HepG2 (cell line): Measurements from ENCODE around the gene BEGAIN. TPM values are rescaled to one million over a fixed set of nuclear protein-coding genes. Genes with fewer than 3 reads are reported as not detected.

Experiments used
- ATAC-seq: fragments of 200-7000 bp; cut with Tn5 transposase; 3 replicates; pipeline ENCODE4 v1.9.1; 2020; ENCODE audit warnings: mild to moderate bottlenecking, moderate library complexity
- BruUV-seq: library from RNA; stranded (reverse); fragments of 400-500 nt; replicated peaks from 2 replicates; lab custom pipeline; 2021; lab: Mats Ljungman, UMichigan
- CTCF ChIA-PET: fragments of 300-600 bp; formaldehyde crosslinking; extraction: SDS; loops from one replicate; lab custom pipeline; 2021; ENCODE audit warnings: low total read pairs, inconsistent platforms, low intra/inter-chr PET ratio; lab: Yijun Ruan, JAX
- POLR2A ChIA-PET: fragments of 350-600 bp; sonication (Branson Sonifier 250); formaldehyde crosslinking; loops from one replicate; lab custom pipeline; 2020; ENCODE audit warnings: antibody characterized with exemption, inconsistent platforms; lab: Yijun Ruan, JAX
- DNase-seq: peaks from one replicate; pipeline ENCODE4 v3.0.0-alpha.2; 2015; ENCODE audit warnings: low spot score
- FAIRE-seq: peaks from 3 replicates; lab custom pipeline; 2011; peaks lifted over from hg19 to GRCh38; lab: Jason Lieb, UNC
- H2AFZ ChIP-seq: one replicate; pipeline ENCODE4 v1.6.1; 2011; ENCODE audit warnings: low read length, inconsistent platforms
- H3K27ac ChIP-seq: fragments of 300-600 bp; 3 replicates; pipeline ENCODE4 v1.8.0; 2011; ENCODE audit warnings: mixed run types, mild to moderate bottlenecking, mixed read lengths, low read length, inconsistent platforms; ENCODE audit not compliant: insufficient read depth; ENCODE audit errors: extremely low read length
- H3K27me3 ChIP-seq, 2 experiments: fragments of 200-600 bp in 1 of 2; 2 replicates in 1 of 2; 3 replicates in 1 of 2; pipeline versions ENCODE4 v1.6.0 to v1.8.0; 2011; ENCODE audit warnings: low read length in 2 of 2, mild to moderate bottlenecking in 2 of 2, moderate library complexity in 2 of 2, inconsistent platforms in 1 of 2; ENCODE audit not compliant: insufficient read depth in 2 of 2, control insufficient read depth in 1 of 2
- H3K36me3 ChIP-seq, 2 experiments: fragments of 200-600 bp in 1 of 2; replicated peaks in 1 of 2; 2 replicates in 1 of 2; 3 replicates in 1 of 2; pipeline versions ENCODE4 v1.5.1 to v1.8.0; 2011; ENCODE audit warnings: low read length in 2 of 2, inconsistent platforms in 1 of 2; ENCODE audit not compliant: insufficient read depth in 2 of 2, control insufficient read depth in 1 of 2
- H3K4me1 ChIP-seq: 2 replicates; pipeline ENCODE4 v1.5.1; 2012; ENCODE audit warnings: low read length, inconsistent platforms; ENCODE audit not compliant: insufficient read depth
- H3K4me2 ChIP-seq: 2 replicates; pipeline ENCODE4 v1.6.0; 2011; ENCODE audit warnings: low read depth, low read length, inconsistent platforms
- H3K4me3 ChIP-seq, 3 experiments: fragments of 200-600 bp in 1 of 3; sonication (generic), shearing (Covaris generic) in 1 of 3; replicated peaks in 1 of 3; 2 replicates each; pipeline ENCODE4 v1.5.1; 2011 to 2016; ENCODE audit warnings: low read length in 3 of 3, inconsistent platforms in 2 of 3, low read depth in 2 of 3, mild to moderate bottlenecking in 2 of 3, control low read depth in 1 of 3, mixed read lengths in 1 of 3; ENCODE audit not compliant: insufficient read depth in 1 of 3
- H3K79me2 ChIP-seq: one replicate; pipeline ENCODE4 v1.6.1; 2011; ENCODE audit warnings: low read length, inconsistent platforms; ENCODE audit not compliant: insufficient read depth
- H3K9ac ChIP-seq: 2 replicates; pipeline ENCODE4 v1.6.0; 2011; ENCODE audit warnings: mild to moderate bottlenecking, low read depth, low read length, inconsistent platforms; ENCODE audit not compliant: insufficient read depth
- H3K9me3 ChIP-seq: 2 replicates; pipeline ENCODE4 v1.5.1; 2012; ENCODE audit warnings: mild to moderate bottlenecking, low read length
- H4K20me1 ChIP-seq: 2 replicates; pipeline ENCODE4 v1.6.0; 2011; ENCODE audit warnings: inconsistent platforms, mild to moderate bottlenecking, low read length, moderate library complexity; ENCODE audit not compliant: insufficient read depth
- ATAD3A ChIP-seq: sonication (generic); formaldehyde crosslinking; IDR thresholded peaks from 2 replicates; pipeline ENCODE4 v1.4.0; 2020; ENCODE audit warnings: missing genetic modification reagents
- ELF3 ChIP-seq: IDR thresholded peaks from 2 replicates; pipeline ENCODE4 v1.6.1; 2016; ENCODE audit warnings: missing genetic modification reagents, missing compliant biosample characterization
- GATAD1 ChIP-seq: IDR thresholded peaks from 2 replicates; pipeline ENCODE4 v1.6.1; 2016; ENCODE audit warnings: missing genetic modification reagents, missing compliant biosample characterization
- NRL ChIP-seq: sonication (generic); formaldehyde crosslinking; IDR thresholded peaks from 2 replicates; pipeline ENCODE4 v1.5.0; 2020; ENCODE audit warnings: missing genetic modification reagents, mild to moderate bottlenecking, moderate library complexity, borderline replicate concordance
- PTBP1 ChIP-seq: fragments of 200-400 bp; formaldehyde crosslinking; IDR thresholded peaks from 2 replicates; pipeline ENCODE4 v1.6.1; 2018; ENCODE audit warnings: low read length, low read depth; ENCODE audit not compliant: poor library complexity, severe bottlenecking
- SP4 ChIP-seq: sonication (generic); formaldehyde crosslinking; IDR thresholded peaks from 2 replicates; pipeline ENCODE4 v1.8.1; 2023; ENCODE audit warnings: mild to moderate bottlenecking, missing genetic modification reagents
- ZNF354B ChIP-seq: sonication (generic); formaldehyde crosslinking; IDR thresholded peaks from 2 replicates; pipeline ENCODE4 v1.8.0; 2022; ENCODE audit warnings: mild to moderate bottlenecking, missing genetic modification reagents
- ZNF407 ChIP-seq: sonication (generic); formaldehyde crosslinking; IDR thresholded peaks from one replicate; pipeline ENCODE4 v1.5.1; 2020; ENCODE audit warnings: mild to moderate bottlenecking, missing genetic modification reagents; ENCODE audit errors: not compliant biosample characterization
- ZNF468 ChIP-seq: sonication (generic); formaldehyde crosslinking; IDR thresholded peaks from 2 replicates; pipeline ENCODE4 v1.8.0; 2022; ENCODE audit warnings: mild to moderate bottlenecking, moderate library complexity, missing genetic modification reagents
- ZNF549 ChIP-seq: sonication (generic); formaldehyde crosslinking; IDR thresholded peaks from 2 replicates; pipeline ENCODE4 v1.5.0; 2020; ENCODE audit warnings: missing genetic modification reagents
- ZNF746 ChIP-seq: sonication (generic); formaldehyde crosslinking; IDR thresholded peaks from 2 replicates; pipeline ENCODE4 v1.8.0; 2022; ENCODE audit warnings: mild to moderate bottlenecking, missing genetic modification reagents
- WGBS: methylation state at CpG from one replicate; pipeline ENCODE4 v1.1.6; 2017; ENCODE audit warnings: low lambda C conversion rate; 5-methylcytosine and 5-hydroxymethylcytosine counted together
- in situ Hi-C: cut with HindIII; loops from 2 replicates; pipeline ENCODE4 v1.10.0; 2017; ENCODE audit warnings: low pct_unique_long_range_greater_than_20kb; ENCODE audit not compliant: extremely low pct_ligation_motif_present
- intact Hi-C: fragments of 100-400 bp; cut with micrococcal nuclease; formaldehyde crosslinking; loops from one replicate; pipeline ENCODE4 v1.10.0; 2022; ENCODE audit not compliant: unreplicated experiment
- polyA plus RNA-seq, 8 experiments: library from polyadenylated mRNA; depleted of rRNA in 3 of 8; stranded (reverse) in 7 of 8; unstranded in 1 of 8; fragments of >200 nt; fragmentation: Illumina TruSeq in 4 of 8; extraction: Trizol in 4 of 8; gene quantifications; 2 replicates each; pipeline versions ENCODE4 v1.2.1 to v1.2.3, GENCODE V29; 2011 to 2016; ENCODE audit warnings: low read depth in 4 of 8, missing spikeins in 1 of 8, mixed read lengths in 1 of 8; ENCODE audit not compliant: insufficient read depth in 1 of 8
- total RNA-seq, 5 experiments: library from RNA; depleted of rRNA; stranded (reverse); fragments of >200 nt; fragmentation: Illumina TruSeq; extraction: Trizol; gene quantifications; 2 replicates each; pipeline ENCODE4 v1.2.3, GENCODE V29; 2016; ENCODE audit warnings: low read depth in 1 of 5
- TF ChIP-seq, protein P1 (sequence below): IDR thresholded peaks from 2 replicates; pipeline ENCODE4 v1.6.1; 2016; ENCODE audit warnings: low read depth
- TF ChIP-seq, protein P2 (sequence below): sonication (generic); formaldehyde crosslinking; IDR thresholded peaks from 2 replicates; pipeline ENCODE4 v1.4.0; 2020; ENCODE audit warnings: missing genetic modification reagents
- TF ChIP-seq, protein P3 (sequence below): sonication (generic); formaldehyde crosslinking; conservative IDR thresholded peaks from 2 replicates; pipeline ENCODE4 v1.4.0; 2020; ENCODE audit warnings: missing genetic modification reagents

BEGAIN gene
- total and polyA plus RNA-seq, 2 of the 13 experiments (the other 11 are each of a cell fraction or from before 2014, with no cell fraction given): not detected

DNA sequence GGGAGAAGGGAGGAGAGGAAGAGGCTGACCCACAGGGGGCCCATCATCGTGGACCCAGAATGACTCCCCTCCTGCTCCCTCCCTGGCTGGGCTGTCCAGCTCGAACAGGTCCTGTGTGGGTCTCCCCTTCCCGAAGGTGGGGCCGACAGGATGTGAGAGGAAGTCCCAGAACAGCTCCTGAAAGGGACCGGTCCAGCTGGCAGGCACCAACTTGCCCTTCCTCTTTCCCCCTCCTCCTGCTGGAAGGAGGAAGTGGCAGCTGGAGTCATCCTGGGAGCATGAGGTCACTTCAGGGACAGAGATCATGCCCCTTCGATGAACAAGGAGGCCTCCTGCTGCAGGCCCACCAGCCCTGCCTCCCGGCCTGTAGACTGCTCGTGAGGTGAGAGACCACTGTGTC is 35.0 kb upstream of the BEGAIN start:
- no peaks in the 10 kb centered on the region for H3K9me3 ChIP-seq
- no peak for FAIRE-seq
- H3K79me2 ChIP-seq: no peaks in the 10 kb centered on the region
- BruUV-seq: no TSS peak
- peaks cover 7 to 66% of the 10 kb centered on the region in 2 experiments for H3K27me3 ChIP-seq
- ChIA-PET CTCF (no interaction called here), POLR2A (no interaction called here)
- ATAC-seq: no peak
- intact Hi-C loops: no loop called here
- H3K4me2 ChIP-seq: no peak overlapping the region
- no peak overlapping the region for H3K27ac ChIP-seq
- no peaks in the 10 kb centered on the region for H3K36me3 ChIP-seq
- 25% methylated on average over 7 of the region's 8 CpGs for WGBS
- peaks cover 4% of the 10 kb centered on the region for H3K4me1 ChIP-seq
- H4K20me1 ChIP-seq: no peaks in the 10 kb centered on the region
- no peak overlapping the region for H3K4me3 ChIP-seq
- in situ Hi-C loops: no loop called here
- DNase-seq: no peak
- H2AFZ ChIP-seq: no peak overlapping the region
- H3K9ac ChIP-seq: no peak overlapping the region
- TF ChIP-seq ELF3 (CRISPR knock-in tag) (no peak), PTBP1 (no peak), ZNF354B (CRISPR knock-in tag) (no peak), ZNF746 (CRISPR knock-in tag) (no peak), SP4 (no peak), NRL (CRISPR knock-in tag) (no peak), ZNF468 (CRISPR knock-in tag) (no peak), ATAD3A (no peak), GATAD1 (CRISPR knock-in tag) (no peak), ZNF407 (no peak), ZNF549 (CRISPR knock-in tag) (no peak)
- TF ChIP-seq, protein P1, sequence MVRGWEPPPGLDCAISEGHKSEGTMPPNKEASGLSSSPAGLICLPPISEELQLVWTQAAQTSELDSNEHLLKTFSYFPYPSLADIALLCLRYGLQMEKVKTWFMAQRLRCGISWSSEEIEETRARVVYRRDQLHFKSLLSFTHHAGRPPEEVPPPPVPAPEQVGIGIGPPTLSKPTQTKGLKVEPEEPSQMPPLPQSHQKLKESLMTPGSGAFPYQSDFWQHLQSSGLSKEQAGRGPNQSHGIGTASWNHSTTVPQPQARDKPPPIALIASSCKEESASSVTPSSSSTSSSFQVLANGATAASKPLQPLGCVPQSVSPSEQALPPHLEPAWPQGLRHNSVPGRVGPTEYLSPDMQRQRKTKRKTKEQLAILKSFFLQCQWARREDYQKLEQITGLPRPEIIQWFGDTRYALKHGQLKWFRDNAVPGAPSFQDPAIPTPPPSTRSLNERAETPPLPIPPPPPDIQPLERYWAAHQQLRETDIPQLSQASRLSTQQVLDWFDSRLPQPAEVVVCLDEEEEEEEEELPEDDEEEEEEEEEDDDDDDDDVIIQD (CRISPR knock-in tag): no peak
- TF ChIP-seq, protein P2, sequence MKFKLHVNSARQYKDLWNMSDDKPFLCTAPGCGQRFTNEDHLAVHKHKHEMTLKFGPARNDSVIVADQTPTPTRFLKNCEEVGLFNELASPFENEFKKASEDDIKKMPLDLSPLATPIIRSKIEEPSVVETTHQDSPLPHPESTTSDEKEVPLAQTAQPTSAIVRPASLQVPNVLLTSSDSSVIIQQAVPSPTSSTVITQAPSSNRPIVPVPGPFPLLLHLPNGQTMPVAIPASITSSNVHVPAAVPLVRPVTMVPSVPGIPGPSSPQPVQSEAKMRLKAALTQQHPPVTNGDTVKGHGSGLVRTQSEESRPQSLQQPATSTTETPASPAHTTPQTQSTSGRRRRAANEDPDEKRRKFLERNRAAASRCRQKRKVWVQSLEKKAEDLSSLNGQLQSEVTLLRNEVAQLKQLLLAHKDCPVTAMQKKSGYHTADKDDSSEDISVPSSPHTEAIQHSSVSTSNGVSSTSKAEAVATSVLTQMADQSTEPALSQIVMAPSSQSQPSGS (CRISPR knock-in tag): no peak
- TF ChIP-seq, protein P3, sequence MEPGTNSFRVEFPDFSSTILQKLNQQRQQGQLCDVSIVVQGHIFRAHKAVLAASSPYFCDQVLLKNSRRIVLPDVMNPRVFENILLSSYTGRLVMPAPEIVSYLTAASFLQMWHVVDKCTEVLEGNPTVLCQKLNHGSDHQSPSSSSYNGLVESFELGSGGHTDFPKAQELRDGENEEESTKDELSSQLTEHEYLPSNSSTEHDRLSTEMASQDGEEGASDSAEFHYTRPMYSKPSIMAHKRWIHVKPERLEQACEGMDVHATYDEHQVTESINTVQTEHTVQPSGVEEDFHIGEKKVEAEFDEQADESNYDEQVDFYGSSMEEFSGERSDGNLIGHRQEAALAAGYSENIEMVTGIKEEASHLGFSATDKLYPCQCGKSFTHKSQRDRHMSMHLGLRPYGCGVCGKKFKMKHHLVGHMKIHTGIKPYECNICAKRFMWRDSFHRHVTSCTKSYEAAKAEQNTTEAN: no peak
